NCI-H2171 (cell line): ENCODE data around the gene CALML4.
"Not testable (repeated sequence)": the region's sequence is repeated elsewhere in the genome, so short reads cannot be mapped to it uniquely, and the experiment has no call there.

ENCODE experiments used
- DNase-seq: peaks from one replicate; lab custom pipeline; 2025; lab: John Stamatoyannopoulos, UW

CALML4 gene

GRCh38 chr15:68204776-68205557, at the start of gene CALML4:
CALML4 (minus strand) TSS chr15:68205332; CDS start chr15:68205247, 85 bp downstream.
- DNase-seq: peak; percentile 16

- DNase-seq: peak; percentile 53
Measured at GRCh38 chr15:68252925-68253534, 47.9 kb upstream of the CALML4 start.

- no peak for DNase-seq
Measured at GRCh38 chr15:68249058-68249713, 44.1 kb upstream of the CALML4 start.

- DNase-seq: no peak
Measured at GRCh38 chr15:68244235-68244634, 39.1 kb upstream of the CALML4 start.

GRCh38 chr15:68241088-68241935, 36.2 kb upstream of the CALML4 start:
- DNase-seq: no peak

- no peak for DNase-seq
Measured at GRCh38 chr15:68239025-68239424, 33.9 kb upstream of the CALML4 start.

- DNase-seq: no peak
Measured at GRCh38 chr15:68235022-68235421, 29.9 kb upstream of the CALML4 start.

- DNase-seq: not testable (repeated sequence)
Measured at GRCh38 chr15:68234520-68234919, 29.4 kb upstream of the CALML4 start.

- no peak for DNase-seq
Measured at GRCh38 chr15:68234060-68234459, 28.9 kb upstream of the CALML4 start.

GRCh38 chr15:68232937-68233336, 27.8 kb upstream of the CALML4 start:
- DNase-seq: no peak

- DNase-seq: no peak
Measured at GRCh38 chr15:68232449-68232848, 27.3 kb upstream of the CALML4 start.

GRCh38 chr15:68231102-68231818, 26.1 kb upstream of the CALML4 start:
- no peak for DNase-seq

- DNase-seq: peak; percentile 13
Measured at GRCh38 chr15:68230157-68231100, 25.3 kb upstream of the CALML4 start.

GRCh38 chr15:68229386-68230156, 24.4 kb upstream of the CALML4 start, which contains the start of gene CLN6:
CLN6 (minus strand) TSS chr15:68229728; CDS start chr15:68229584, 144 bp downstream.
- DNase-seq: peak; percentile 89

GRCh38 chr15:68228971-68229385, 23.8 kb upstream of the CALML4 start:
- no peak for DNase-seq

- DNase-seq: no peak
Measured at GRCh38 chr15:68228143-68228970, 23.2 kb upstream of the CALML4 start.

- DNase-seq: no peak
Measured at GRCh38 chr15:68227643-68228142, 22.6 kb upstream of the CALML4 start.

GRCh38 chr15:68225442-68225841, 20.3 kb upstream of the CALML4 start:
- DNase-seq: not testable (repeated sequence)
